MCF 10A (cell line): ENCODE measurements around the gene TP53AIP1. TPM values are rescaled to one million over a fixed set of nuclear protein-coding genes. Genes with fewer than 3 reads are reported as not detected.

Experiments
- BruUV-seq: library from RNA; stranded (reverse); fragments of 400-500 nt; replicated peaks from 2 replicates; lab custom pipeline; 2021; lab: Mats Ljungman, UMichigan
- CTCF ChIA-PET: fragments of 300-600 bp; sonication (Branson Sonifier 250); formaldehyde crosslinking; extraction: SDS; loops from one replicate; lab custom pipeline; 2021; ENCODE audit warnings: antibody characterized with exemption, inconsistent platforms; lab: Yijun Ruan, JAX
- POLR2A ChIA-PET: fragments of 300-600, 350-650 bp; sonication (Branson Sonifier 250); formaldehyde crosslinking; extraction: SDS; loops from one replicate; lab custom pipeline; 2020; ENCODE audit warnings: antibody characterized with exemption, inconsistent platforms; lab: Yijun Ruan, JAX
- DNase-seq: peaks from one replicate; pipeline ENCODE4 v3.0.0-alpha.2; 2018; ENCODE audit not compliant: unreplicated experiment
- H3K27ac Mint-ChIP-seq: one replicate; pipeline ENCODE4 v1.8.0; 2022; ENCODE audit warnings: mild to moderate bottlenecking, low read depth, mixed read lengths; ENCODE audit not compliant: unreplicated experiment
- H3K27me3 Mint-ChIP-seq: one replicate; pipeline ENCODE4 v1.8.0; 2022; ENCODE audit warnings: mixed read lengths; ENCODE audit not compliant: insufficient read depth, unreplicated experiment
- H3K36me3 Mint-ChIP-seq: one replicate; pipeline ENCODE4 v1.8.0; 2022; ENCODE audit warnings: mild to moderate bottlenecking, moderate library complexity, mixed read lengths; ENCODE audit not compliant: insufficient read depth, unreplicated experiment
- H3K4me1 Mint-ChIP-seq: one replicate; pipeline ENCODE4 v1.8.0; 2022; ENCODE audit warnings: mixed read lengths; ENCODE audit not compliant: insufficient read depth, unreplicated experiment
- H3K4me3 Mint-ChIP-seq: one replicate; pipeline ENCODE4 v1.8.0; 2022; ENCODE audit warnings: mild to moderate bottlenecking, moderate library complexity, mixed read lengths; ENCODE audit not compliant: unreplicated experiment
- H3K9me3 Mint-ChIP-seq: one replicate; pipeline ENCODE4 v1.8.0; 2022; ENCODE audit warnings: mixed read lengths; ENCODE audit not compliant: unreplicated experiment
- intact Hi-C: fragments of 100-400 bp; cut with micrococcal nuclease; formaldehyde crosslinking; loops from 2 replicates; pipeline ENCODE4 v1.14.1; 2022
- total RNA-seq: library from RNA; stranded (reverse); gene quantifications from 2 replicates; pipeline ENCODE4 v1.2.3, GENCODE V29; 2022
- TF ChIP-seq, protein P1 (sequence below): fragments of 200-600 bp; IDR thresholded peaks from one replicate; pipeline ENCODE4 v1.8.0; 2022; ENCODE audit warnings: antibody characterized with exemption, mild to moderate bottlenecking; ENCODE audit not compliant: unreplicated experiment

Gene TP53AIP1
- total RNA-seq, 1 experiment from 2014 or later: 4.5 TPM

DNA sequence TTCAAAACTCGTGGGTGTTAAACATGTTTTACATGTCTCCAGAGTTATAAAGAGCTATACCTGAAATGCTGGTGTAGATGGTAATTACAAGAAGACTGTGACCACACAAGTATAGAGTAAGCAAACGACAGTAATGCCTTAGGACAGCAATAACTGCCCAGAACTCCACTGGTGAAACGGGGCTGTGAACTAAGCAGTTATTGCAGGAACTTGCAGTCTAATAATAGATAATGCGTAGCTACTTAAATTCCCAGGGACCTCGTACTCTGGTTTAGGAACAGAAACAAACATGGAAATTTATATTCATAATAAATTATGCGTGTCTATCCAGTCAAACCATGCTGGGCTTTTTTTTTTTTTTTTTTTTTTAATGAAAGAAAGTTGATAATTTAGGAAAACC, 24.9 kb upstream of the TP53AIP1 start:
- intact Hi-C loops: no loop called here
- TF ChIP-seq, protein P1, sequence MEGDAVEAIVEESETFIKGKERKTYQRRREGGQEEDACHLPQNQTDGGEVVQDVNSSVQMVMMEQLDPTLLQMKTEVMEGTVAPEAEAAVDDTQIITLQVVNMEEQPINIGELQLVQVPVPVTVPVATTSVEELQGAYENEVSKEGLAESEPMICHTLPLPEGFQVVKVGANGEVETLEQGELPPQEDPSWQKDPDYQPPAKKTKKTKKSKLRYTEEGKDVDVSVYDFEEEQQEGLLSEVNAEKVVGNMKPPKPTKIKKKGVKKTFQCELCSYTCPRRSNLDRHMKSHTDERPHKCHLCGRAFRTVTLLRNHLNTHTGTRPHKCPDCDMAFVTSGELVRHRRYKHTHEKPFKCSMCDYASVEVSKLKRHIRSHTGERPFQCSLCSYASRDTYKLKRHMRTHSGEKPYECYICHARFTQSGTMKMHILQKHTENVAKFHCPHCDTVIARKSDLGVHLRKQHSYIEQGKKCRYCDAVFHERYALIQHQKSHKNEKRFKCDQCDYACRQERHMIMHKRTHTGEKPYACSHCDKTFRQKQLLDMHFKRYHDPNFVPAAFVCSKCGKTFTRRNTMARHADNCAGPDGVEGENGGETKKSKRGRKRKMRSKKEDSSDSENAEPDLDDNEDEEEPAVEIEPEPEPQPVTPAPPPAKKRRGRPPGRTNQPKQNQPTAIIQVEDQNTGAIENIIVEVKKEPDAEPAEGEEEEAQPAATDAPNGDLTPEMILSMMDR: no peak
- no peaks in the 10 kb centered on the region for H3K27me3 Mint-ChIP-seq
- no peak overlapping the region for H3K27ac Mint-ChIP-seq
- no peaks in the 10 kb centered on the region for H3K9me3 Mint-ChIP-seq
- BruUV-seq: no TSS peak
- no peak for DNase-seq
- CTCF ChIA-PET: interaction anchor here (0.5 to 1.2 kb wide), 3 partner anchors 82 to 251 kb away, joined by 3 to 4 read pairs (median 3); no protein-coding TSS in a partner anchor
- H3K36me3 Mint-ChIP-seq: peaks cover 49% of the 10 kb centered on the region
- no peaks in the 10 kb centered on the region for H3K4me1 Mint-ChIP-seq
- POLR2A ChIA-PET: no interaction called here
- no peak overlapping the region for H3K4me3 Mint-ChIP-seq

DNA sequence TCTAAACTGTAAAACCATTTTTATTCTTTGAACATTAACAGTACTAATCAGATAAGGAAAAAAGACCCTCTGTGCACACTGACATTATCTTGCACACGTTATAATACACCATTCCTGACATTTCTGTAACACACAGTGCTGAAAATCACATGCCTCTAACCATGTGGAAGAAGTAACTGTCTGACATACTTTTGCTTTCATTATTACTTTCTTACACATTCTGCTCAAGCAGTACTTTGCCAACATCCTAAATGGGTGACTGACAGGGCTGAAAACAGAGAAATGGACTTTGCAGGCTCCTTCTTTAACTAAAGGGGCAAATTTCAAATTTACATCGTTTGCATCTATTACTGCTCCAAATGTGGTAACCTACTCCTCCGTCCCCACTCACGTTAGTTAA, 22.8 kb upstream of the TP53AIP1 start:
- DNase-seq: no peak
- Mint-ChIP-seq H3K27ac (no peak overlapping the region), H3K4me3 (no peak overlapping the region), H3K4me1 (no peaks in the 10 kb centered on the region), H3K36me3 (peaks cover 32% of the 10 kb centered on the region), H3K9me3 (no peaks in the 10 kb centered on the region), H3K27me3 (no peaks in the 10 kb centered on the region)
- TF ChIP-seq, protein P1: no peak
- BruUV-seq: no TSS peak
- ChIA-PET POLR2A (interaction anchor here (0.7 kb wide), 1 partner anchor 25 kb away, joined by 3 read pairs; no protein-coding TSS in a partner anchor), CTCF (no interaction called here)
- intact Hi-C loops: no loop called here

DNA sequence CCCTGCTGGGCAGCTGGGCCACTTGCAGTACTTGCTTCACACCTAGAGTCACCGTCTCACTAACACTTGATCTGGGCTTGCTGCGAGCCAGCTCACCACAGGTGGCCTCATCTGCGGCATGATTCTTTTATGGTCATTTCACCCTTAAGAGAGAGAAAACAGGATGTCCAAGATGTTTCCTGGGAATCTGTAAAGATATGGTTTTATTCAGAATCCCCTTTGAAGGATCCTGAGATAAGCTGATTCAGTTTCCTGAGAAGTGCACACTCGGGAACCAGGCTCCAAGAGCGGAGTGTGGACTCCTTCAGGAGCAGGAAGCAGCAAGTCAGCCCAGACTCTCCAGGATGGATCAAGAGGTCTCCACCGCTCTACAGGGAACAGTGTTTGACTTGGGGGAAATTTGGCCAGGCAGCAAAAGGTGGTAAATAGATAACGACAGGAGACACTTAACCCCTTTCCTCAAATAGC, 21.8 kb upstream of the TP53AIP1 start:
- intact Hi-C loops: no loop called here
- Mint-ChIP-seq H3K9me3 (no peaks in the 10 kb centered on the region), H3K4me1 (no peaks in the 10 kb centered on the region), H3K27ac (no peak overlapping the region), H3K27me3 (no peaks in the 10 kb centered on the region), H3K4me3 (no peak overlapping the region), H3K36me3 (peaks cover 22% of the 10 kb centered on the region)
- DNase-seq: no peak
- BruUV-seq: no TSS peak
- TF ChIP-seq, protein P1: no peak
- POLR2A ChIA-PET: interaction anchor here (0.7 to 1.2 kb wide), 2 partner anchors 24 to 74 kb away, joined by 3 to 4 read pairs; no protein-coding TSS in a partner anchor
- CTCF ChIA-PET: interaction anchor here (0.5 to 0.8 kb wide), 3 partner anchors 25 to 412 kb away, joined by 3 to 4 read pairs (median 3); no protein-coding TSS in a partner anchor

DNA sequence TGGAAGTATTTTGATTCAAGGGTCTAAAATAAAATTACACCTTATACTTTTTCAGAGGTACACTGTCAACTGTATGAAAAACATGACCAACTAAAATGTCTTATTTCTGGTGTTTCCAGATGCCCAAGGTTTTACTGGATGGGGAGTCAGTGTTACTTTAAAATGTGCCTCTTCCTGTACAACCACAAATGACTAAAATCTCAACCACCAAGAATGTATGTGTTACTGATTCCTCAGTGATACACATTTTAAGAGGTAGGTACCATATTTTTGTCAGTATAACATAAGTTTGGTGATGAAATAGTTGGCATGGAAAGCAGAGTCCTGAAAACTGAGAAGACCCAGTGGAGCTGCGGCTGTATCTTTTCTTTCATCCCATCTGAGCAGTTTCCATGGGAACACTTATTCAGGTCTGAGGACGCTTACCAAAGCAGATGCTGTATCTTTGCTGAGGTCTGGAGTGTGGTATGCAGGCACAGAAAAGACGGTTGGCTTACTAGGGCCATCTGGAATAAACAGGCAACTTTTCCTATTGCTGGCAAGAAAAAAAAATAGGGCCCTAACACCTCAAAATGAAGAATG, 21.2 kb upstream of the TP53AIP1 start:
- peaks cover 18% of the 10 kb centered on the region for H3K36me3 Mint-ChIP-seq
- H3K27ac Mint-ChIP-seq: no peak overlapping the region
- POLR2A ChIA-PET: interaction anchor here (1.2 kb wide), 1 partner anchor 74 kb away, joined by 4 read pairs; no protein-coding TSS in a partner anchor
- no peaks in the 10 kb centered on the region for H3K4me1 Mint-ChIP-seq
- H3K4me3 Mint-ChIP-seq: no peak overlapping the region
- H3K9me3 Mint-ChIP-seq: no peaks in the 10 kb centered on the region
- TF ChIP-seq, protein P1: no peak
- no peak for DNase-seq
- intact Hi-C loops: no loop called here
- BruUV-seq: no TSS peak
- CTCF ChIA-PET: interaction anchor here (0.8 to 26.7 kb wide), 3 partner anchors 74 to 412 kb away, joined by 4 to 598 read pairs (median 7); partner anchors contain the start of gene KCNJ5
- no peaks in the 10 kb centered on the region for H3K27me3 Mint-ChIP-seq
